GM19372 (cell line): ENCODE results near the gene STRAP.
"Not testable (repeated sequence)": the region's sequence is repeated elsewhere in the genome, so short reads cannot be mapped to it uniquely, and the experiment has no call there.

ENCODE experiments used
- ATAC-seq: cut with Tn5 transposase; IDR thresholded peaks from one replicate; pipeline ENCODE4 v1.9.1; 2021; ENCODE audit warnings: mild to moderate bottlenecking, low read depth, moderate library complexity; ENCODE audit not compliant: unreplicated experiment

STRAP gene

DNA sequence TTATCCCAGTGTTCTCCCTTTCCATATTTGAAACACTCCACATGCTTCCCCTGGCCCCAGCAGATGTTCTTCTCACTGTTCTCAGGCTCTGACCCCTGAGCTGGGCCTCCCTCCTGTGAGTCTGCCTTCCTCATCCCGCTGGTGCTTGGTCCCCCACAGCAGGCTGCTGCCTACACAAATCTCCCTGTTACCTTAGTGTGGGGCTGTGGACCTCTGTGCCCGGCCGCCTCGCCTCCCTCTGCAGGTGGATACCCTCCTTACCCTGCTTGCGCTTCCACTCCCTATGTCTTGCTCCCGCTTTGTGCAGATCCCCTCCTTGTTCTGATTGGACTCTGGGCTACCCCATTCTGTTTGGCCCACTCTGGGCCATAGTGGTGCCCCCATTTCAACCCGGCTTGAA is 35.9 kb downstream of the STRAP start:
- no peak for ATAC-seq

DNA sequence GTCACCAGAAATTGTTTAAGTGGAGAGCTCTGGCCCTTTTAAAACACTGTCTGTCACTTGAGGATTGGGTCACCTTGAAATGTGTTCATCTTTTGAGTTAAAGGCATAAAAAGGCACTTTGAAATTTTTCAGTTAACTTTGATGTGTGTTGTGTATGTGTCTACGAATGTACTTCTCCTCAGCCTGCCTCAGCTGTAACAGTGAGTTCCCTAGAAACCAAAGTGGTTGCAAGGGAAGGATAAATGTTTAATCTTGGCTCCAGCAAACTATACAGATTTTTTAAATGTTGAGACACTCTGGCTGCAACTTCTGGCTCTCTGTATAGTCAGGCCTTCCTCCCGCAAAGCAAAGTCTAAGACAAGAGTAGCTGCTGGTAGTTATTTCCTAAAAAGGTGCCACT is 37.2 kb downstream of the STRAP start:
- ATAC-seq = no peak

GRCh38 chr12:15924956-15925355 is 42.8 kb downstream of the STRAP start:
- ATAC-seq = no peak

- no peak for ATAC-seq
Observed at GRCh38 chr12:15928346-15928745, 46.2 kb downstream of the STRAP start.

- ATAC-seq = no peak
Observed at GRCh38 chr12:15928870-15929571, 46.8 kb downstream of the STRAP start.

DNA sequence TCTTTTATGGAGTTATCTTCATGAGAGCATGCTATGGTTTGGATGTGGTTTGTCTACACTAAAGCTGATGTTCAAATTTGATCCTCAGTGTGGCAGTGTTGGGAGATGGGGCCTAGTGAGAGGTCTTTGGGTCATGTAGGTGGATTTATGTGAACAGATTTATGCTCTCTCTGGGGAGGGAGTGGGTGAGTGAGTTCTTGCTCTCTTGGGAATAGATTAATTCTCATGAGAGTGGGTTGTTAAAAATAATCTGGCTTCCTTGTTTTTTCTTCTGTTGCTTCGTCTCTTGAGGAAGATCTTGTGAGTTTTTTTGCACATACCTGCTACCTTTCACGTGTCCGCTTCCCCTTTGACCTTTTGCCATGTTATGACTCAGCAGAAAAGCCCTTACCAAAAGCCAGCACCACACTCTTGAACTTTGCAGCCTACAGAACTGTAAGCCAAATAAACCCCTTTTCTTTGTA is 49.4 kb downstream of the STRAP start:
- peak; percentile 52 for ATAC-seq

GRCh38 chr12:15932327-15932726 is 50.1 kb downstream of the STRAP start:
- ATAC-seq = no peak

- no peak for ATAC-seq
Observed at GRCh38 chr12:15932971-15933370, 50.8 kb downstream of the STRAP start.

DNA sequence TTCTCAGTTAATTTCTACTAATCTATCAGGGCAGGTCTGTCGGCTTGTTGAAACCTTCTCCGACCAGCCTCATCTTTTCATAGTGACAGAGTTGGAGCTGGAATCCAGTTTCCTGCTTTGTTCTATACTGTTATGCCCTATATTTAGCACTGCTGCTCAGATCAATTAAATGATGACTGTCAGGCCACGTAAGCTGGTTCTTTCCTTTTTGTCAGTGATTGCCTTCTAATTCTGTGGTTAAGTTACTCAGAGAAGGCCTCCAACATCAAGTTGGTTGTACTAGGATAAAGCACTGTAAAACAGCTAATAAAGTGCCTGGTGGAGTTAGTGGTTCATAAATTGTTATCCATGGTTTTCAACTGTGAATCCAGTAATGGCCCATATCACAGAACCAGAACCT is 51.6 kb downstream of the STRAP start:
- no peak for ATAC-seq

DNA sequence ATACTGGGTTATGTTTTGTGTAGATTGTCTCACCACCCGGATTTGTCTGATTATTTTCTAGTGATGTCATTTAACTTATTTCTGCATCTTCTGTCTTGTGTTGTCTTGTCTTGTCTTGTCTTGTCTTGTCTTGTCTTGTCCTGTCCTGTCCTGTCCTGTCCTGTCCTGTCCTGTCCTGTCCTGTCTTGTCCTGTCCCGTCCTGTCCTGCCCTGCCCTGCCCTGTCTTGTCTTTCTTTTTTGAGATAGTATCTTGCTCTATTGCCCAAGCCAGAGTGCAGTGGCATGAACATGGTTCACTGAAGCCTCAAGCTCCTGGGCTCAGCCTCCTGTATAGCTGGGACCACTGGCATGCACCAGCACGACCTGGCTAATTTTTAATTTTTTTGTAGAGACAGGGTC is 54.6 kb downstream of the STRAP start:
- ATAC-seq = no peak

GRCh38 chr12:15937902-15938301 is 55.7 kb downstream of the STRAP start:
- no peak for ATAC-seq

- no peak for ATAC-seq
Observed at GRCh38 chr12:15939111-15939510, 56.9 kb downstream of the STRAP start.

DNA sequence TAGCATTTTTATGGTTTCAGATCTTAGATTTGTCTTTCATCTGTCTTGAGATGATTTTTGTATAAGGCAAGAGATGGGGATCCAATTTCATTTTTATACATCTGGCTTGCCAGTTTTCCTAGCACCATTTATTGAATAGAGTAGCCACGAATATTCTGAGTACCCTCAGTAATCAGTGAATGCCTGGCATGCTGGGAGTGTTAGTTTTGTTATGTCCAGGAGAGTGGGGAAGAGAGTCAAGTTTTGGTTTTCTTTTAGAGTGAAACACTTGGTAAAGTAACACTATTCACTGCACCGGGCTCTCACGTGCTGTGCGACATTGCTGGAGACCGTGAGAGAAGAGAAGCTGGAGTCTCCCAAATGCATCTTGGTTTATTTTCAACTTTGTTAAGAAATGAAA is 60.3 kb downstream of the STRAP start:
- ATAC-seq = no peak

GRCh38 chr12:15943519-15943918 is 61.3 kb downstream of the STRAP start:
- ATAC-seq = not testable (repeated sequence)

DNA sequence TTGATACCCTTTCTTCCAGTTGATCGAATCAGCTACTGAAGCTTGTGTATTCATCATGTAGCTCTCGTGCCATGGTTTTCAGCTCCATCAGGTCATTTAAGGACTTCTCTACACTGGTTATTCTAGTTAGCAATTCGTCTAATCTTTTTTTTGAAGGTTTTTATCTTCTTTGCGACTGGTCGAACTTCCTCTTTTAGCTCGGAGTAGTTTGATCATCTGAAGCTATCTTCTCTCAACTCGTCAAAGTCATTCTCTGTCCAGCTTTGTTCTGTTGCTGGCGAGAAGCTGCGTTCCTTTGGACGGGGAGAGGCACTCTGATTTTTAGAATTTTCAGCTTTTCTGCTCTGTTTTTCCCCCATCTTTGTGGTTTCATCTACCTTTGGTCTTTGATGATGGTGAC is 66.3 kb downstream of the STRAP start:
- not testable (repeated sequence) for ATAC-seq
